ENCODE measurements around the gene BMPER. TPM values are rescaled to one million over a fixed set of nuclear protein-coding genes. Genes with fewer than 3 reads are reported as not detected.

Gene BMPER
- polyA plus RNA-seq, 1 donor from 2014 or later: 2.1 TPM

- no peaks in the 10 kb centered on the region for H3K9me3 ChIP-seq (ENCODE audit: low read length)
- no peaks in the 10 kb centered on the region for H4K20me1 ChIP-seq (ENCODE audit: insufficient read depth)
- no peak overlapping the region for H2AFZ ChIP-seq (ENCODE audit: low read depth, low read length)
- H3K27me3 ChIP-seq (ENCODE audit: insufficient read depth, low read depth, low read length): no peaks in the 10 kb centered on the region
- H3K27ac ChIP-seq (ENCODE audit: low read length): no peak overlapping the region
- H3K36me3 ChIP-seq (ENCODE audit: insufficient read depth, low read length): no peaks in the 10 kb centered on the region
- H3F3A ChIP-seq (ENCODE audit: insufficient read depth, low read length, poor library complexity, severe bottlenecking): no peaks in the 10 kb centered on the region
- no peak overlapping the region for H3K4me2 ChIP-seq (ENCODE audit: low read length)
- H3K9me2 ChIP-seq (ENCODE audit: insufficient read depth, low read length): no peaks in the 10 kb centered on the region
- no peak for TF ChIP-seq MXI1 (conservative IDR thresholded peaks at IDR 0.05; ENCODE audit: poor library complexity, severe bottlenecking)
- TF ChIP-seq EP300 (conservative IDR thresholded peaks at IDR 0.05; ENCODE audit: poor library complexity, severe bottlenecking): no peak
- TF ChIP-seq EZH2 (IDR thresholded peaks at IDR 0.05; ENCODE audit: borderline replicate concordance, insufficient read depth, low read length, poor library complexity, severe bottlenecking): no peak
- TF ChIP-seq TAF1 (IDR thresholded peaks at IDR 0.05; ENCODE audit: low read depth): no peak
- no peak for TF ChIP-seq SMC3 (conservative IDR thresholded peaks at IDR 0.05; ENCODE audit: poor library complexity)
- TF ChIP-seq REST (IDR thresholded peaks at IDR 0.05; ENCODE audit: borderline replicate concordance): no peak
- TF ChIP-seq POLR2AphosphoS5 (IDR thresholded peaks at IDR 0.05): no peak
- TF ChIP-seq RAD21 (conservative IDR thresholded peaks at IDR 0.05): no peak
- TF ChIP-seq CTCF (IDR thresholded peaks at IDR 0.05; ENCODE audit: poor library complexity, severe bottlenecking): no peak
- H3K4me3 ChIP-seq (ENCODE audit: low read length): no peak overlapping the region
- no peaks in the 10 kb centered on the region for H3K79me2 ChIP-seq (replicated peaks; ENCODE audit: insufficient read depth, low read length)
- H3K9ac ChIP-seq (ENCODE audit: low read length): no peak overlapping the region
Observed at GRCh38 chr7:34042406-34042805, 137.1 kb downstream of the BMPER start.

GRCh38 chr7:34043461-34044305, 138.3 kb downstream of the BMPER start:
- Histone ChIP-seq H3K9me2 (ENCODE audit: insufficient read depth, low read length) (no peaks in the 10 kb centered on the region), H3K9ac (ENCODE audit: low read length) (no peak overlapping the region), H3K27me3 (ENCODE audit: insufficient read depth, low read depth, low read length) (no peaks in the 10 kb centered on the region), H3K4me2 (ENCODE audit: low read length) (no peak overlapping the region), H3K9me3 (ENCODE audit: low read length) (no peaks in the 10 kb centered on the region), H3F3A (ENCODE audit: insufficient read depth, low read length, poor library complexity, severe bottlenecking) (no peaks in the 10 kb centered on the region), H3K27ac (ENCODE audit: low read length) (no peak overlapping the region), H3K36me3 (ENCODE audit: insufficient read depth, low read length) (no peaks in the 10 kb centered on the region), H3K4me3 (ENCODE audit: low read length) (no peak overlapping the region), H4K20me1 (ENCODE audit: insufficient read depth) (no peaks in the 10 kb centered on the region), H2AFZ (ENCODE audit: low read depth, low read length) (no peak overlapping the region), H3K79me2 (replicated peaks; ENCODE audit: insufficient read depth, low read length) (no peaks in the 10 kb centered on the region)
- TF ChIP-seq SMC3 (conservative IDR thresholded peaks at IDR 0.05; ENCODE audit: poor library complexity): no peak
- TF ChIP-seq CTCF (IDR thresholded peaks at IDR 0.05; ENCODE audit: poor library complexity, severe bottlenecking): no peak
- TF ChIP-seq REST (IDR thresholded peaks at IDR 0.05; ENCODE audit: borderline replicate concordance): no peak
- no peak for TF ChIP-seq EZH2 (IDR thresholded peaks at IDR 0.05; ENCODE audit: borderline replicate concordance, insufficient read depth, low read length, poor library complexity, severe bottlenecking)
- no peak for TF ChIP-seq POLR2AphosphoS5 (IDR thresholded peaks at IDR 0.05)
- TF ChIP-seq RAD21 (conservative IDR thresholded peaks at IDR 0.05): no peak
- TF ChIP-seq TAF1 (IDR thresholded peaks at IDR 0.05; ENCODE audit: low read depth): no peak
- no peak for TF ChIP-seq EP300 (conservative IDR thresholded peaks at IDR 0.05; ENCODE audit: poor library complexity, severe bottlenecking)
- TF ChIP-seq MXI1 (conservative IDR thresholded peaks at IDR 0.05; ENCODE audit: poor library complexity, severe bottlenecking): no peak

Measured in neural cell (in vitro differentiated cells).